ENCODE results near the gene B2M.

Gene B2M

GRCh38 chr15:44706946-44707636 lies 4.2 kb upstream of the B2M start:
- no peak overlapping the region for H3K4me3 ChIP-seq (ENCODE audit: low read depth, low read length)
- TF ChIP-seq, protein P1, sequence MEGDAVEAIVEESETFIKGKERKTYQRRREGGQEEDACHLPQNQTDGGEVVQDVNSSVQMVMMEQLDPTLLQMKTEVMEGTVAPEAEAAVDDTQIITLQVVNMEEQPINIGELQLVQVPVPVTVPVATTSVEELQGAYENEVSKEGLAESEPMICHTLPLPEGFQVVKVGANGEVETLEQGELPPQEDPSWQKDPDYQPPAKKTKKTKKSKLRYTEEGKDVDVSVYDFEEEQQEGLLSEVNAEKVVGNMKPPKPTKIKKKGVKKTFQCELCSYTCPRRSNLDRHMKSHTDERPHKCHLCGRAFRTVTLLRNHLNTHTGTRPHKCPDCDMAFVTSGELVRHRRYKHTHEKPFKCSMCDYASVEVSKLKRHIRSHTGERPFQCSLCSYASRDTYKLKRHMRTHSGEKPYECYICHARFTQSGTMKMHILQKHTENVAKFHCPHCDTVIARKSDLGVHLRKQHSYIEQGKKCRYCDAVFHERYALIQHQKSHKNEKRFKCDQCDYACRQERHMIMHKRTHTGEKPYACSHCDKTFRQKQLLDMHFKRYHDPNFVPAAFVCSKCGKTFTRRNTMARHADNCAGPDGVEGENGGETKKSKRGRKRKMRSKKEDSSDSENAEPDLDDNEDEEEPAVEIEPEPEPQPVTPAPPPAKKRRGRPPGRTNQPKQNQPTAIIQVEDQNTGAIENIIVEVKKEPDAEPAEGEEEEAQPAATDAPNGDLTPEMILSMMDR (conservative IDR thresholded peaks at IDR 0.05; ENCODE audit: low read depth, low read length), result no peak
- DNase-seq (ENCODE audit: low read depth), result no peak

- DNase-seq (ENCODE audit: low read depth), result peak; percentile 59
- peak overlapping the region; percentile 100 for H3K4me3 ChIP-seq (ENCODE audit: low read depth, low read length)
These were observed 851 bp upstream of the B2M start for GRCh38 chr15:44710236-44711095.

GRCh38 chr15:44711743-44712345 lies 527 bp downstream of the B2M start:
- TF ChIP-seq, protein P1 (conservative IDR thresholded peaks at IDR 0.05; ENCODE audit: low read depth, low read length), result no peak
- H3K4me3 ChIP-seq (ENCODE audit: low read depth, low read length), result peak overlapping the region; percentile 100
- DNase-seq (ENCODE audit: low read depth), result peak; percentile 45

More at GRCh38 chr15:44710236-44711095, 851 bp upstream of the B2M start:
- TF ChIP-seq, protein P1 (conservative IDR thresholded peaks at IDR 0.05; ENCODE audit: low read depth, low read length), result peak; percentile 62

GRCh38 chr15:44712346-44713005 lies 1.2 kb downstream of the B2M start:
- TF ChIP-seq, protein P1 (conservative IDR thresholded peaks at IDR 0.05; ENCODE audit: low read depth, low read length), result no peak
- DNase-seq (ENCODE audit: low read depth), result peak; percentile 93
- peak overlapping the region; percentile 100 for H3K4me3 ChIP-seq (ENCODE audit: low read depth, low read length)

- H3K4me3 ChIP-seq (ENCODE audit: low read depth, low read length), result peak overlapping the region; percentile 100
- DNase-seq (ENCODE audit: low read depth), result peak; percentile 67
- TF ChIP-seq, protein P1 (conservative IDR thresholded peaks at IDR 0.05; ENCODE audit: low read depth, low read length), result peak; percentile 46
These were observed 2.0 kb downstream of the B2M start for GRCh38 chr15:44713006-44713966.

Data from choroid plexus epithelial cell (primary cell).